AG04449 (cell line): Measurements from ENCODE around the gene CD9.

Source experiments
- CTCF ChIA-PET: fragments of 350-600 bp; formaldehyde crosslinking; extraction: SDS; loops from one replicate; lab custom pipeline; 2021; ENCODE audit warnings: antibody characterized with exemption; lab: Yijun Ruan, JAX
- POLR2A ChIA-PET: fragments of 400-600, 350-600 bp; formaldehyde crosslinking; extraction: SDS; loops from one replicate; lab custom pipeline; 2020; ENCODE audit warnings: antibody characterized with exemption, inconsistent platforms; lab: Yijun Ruan, JAX
- DNase-seq: peaks from one replicate; pipeline ENCODE4 v3.0.0-alpha.2; 2010; ENCODE audit warnings: low read depth, low spot score
- H3K4me3 ChIP-seq: 2 replicates; pipeline ENCODE4 v1.5.1; 2011; ENCODE audit warnings: low read depth, mild to moderate bottlenecking, control low read depth, low read length
- TF ChIP-seq, protein P1 (sequence below): IDR thresholded peaks from one replicate; pipeline ENCODE4 v1.5.1; 2011; ENCODE audit warnings: mild to moderate bottlenecking, moderate library complexity, low read length, control low read depth, inconsistent platforms; ENCODE audit not compliant: insufficient read depth; ENCODE audit errors: missing control alignments

Gene CD9

DNA sequence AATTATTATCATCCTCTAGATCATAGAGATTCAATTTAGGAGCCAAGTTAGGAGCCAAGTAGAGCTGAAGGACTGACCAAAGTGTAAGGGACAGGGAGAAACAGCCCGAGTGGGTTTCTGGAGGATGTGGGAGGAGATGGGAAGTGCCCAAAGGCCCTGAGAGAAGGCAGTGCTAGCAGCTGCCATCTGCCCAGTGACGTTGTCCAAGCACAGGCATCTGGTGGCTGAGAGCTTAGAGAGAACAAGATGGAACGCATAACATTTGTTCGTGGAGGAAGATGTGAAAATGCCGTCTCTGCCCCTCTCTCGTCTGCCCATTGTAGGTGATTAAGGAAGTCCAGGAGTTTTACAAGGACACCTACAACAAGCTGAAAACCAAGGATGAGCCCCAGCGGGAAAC lies 34.7 kb downstream of the CD9 start:
- TF ChIP-seq, protein P1, sequence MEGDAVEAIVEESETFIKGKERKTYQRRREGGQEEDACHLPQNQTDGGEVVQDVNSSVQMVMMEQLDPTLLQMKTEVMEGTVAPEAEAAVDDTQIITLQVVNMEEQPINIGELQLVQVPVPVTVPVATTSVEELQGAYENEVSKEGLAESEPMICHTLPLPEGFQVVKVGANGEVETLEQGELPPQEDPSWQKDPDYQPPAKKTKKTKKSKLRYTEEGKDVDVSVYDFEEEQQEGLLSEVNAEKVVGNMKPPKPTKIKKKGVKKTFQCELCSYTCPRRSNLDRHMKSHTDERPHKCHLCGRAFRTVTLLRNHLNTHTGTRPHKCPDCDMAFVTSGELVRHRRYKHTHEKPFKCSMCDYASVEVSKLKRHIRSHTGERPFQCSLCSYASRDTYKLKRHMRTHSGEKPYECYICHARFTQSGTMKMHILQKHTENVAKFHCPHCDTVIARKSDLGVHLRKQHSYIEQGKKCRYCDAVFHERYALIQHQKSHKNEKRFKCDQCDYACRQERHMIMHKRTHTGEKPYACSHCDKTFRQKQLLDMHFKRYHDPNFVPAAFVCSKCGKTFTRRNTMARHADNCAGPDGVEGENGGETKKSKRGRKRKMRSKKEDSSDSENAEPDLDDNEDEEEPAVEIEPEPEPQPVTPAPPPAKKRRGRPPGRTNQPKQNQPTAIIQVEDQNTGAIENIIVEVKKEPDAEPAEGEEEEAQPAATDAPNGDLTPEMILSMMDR = no peak
- ChIA-PET POLR2A (no interaction called here), CTCF (interaction anchor here (0.9 to 1.6 kb wide), 5 partner anchors 10 to 194 kb away, joined by 3 to 6 read pairs (median 3); no protein-coding TSS in a partner anchor)
- DNase-seq = no peak
- no peak overlapping the region for H3K4me3 ChIP-seq

DNA sequence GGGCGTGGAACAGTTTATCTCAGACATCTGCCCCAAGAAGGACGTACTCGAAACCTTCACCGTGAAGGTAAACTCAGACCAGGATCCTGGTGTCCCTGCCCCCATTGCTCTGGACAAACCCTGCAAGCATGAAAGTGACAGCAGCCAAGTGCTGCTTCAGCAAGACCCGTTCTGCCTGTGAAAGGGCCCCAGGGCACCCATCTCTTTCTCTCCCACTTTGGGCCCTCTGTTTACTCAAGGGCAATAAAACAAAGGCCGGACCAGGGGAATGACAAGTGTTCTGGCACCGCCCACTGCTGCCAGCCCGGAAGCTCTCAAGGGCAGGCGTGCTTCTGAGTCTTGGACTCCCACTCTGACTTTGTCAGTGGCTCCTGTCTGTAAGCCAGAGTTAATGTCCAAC lies 35.3 kb downstream of the CD9 start:
- no peak for DNase-seq
- ChIA-PET CTCF (interaction anchor here (0.9 to 1.6 kb wide), 4 partner anchors 11 to 194 kb away, joined by 3 to 6 read pairs (median 3); no protein-coding TSS in a partner anchor), POLR2A (no interaction called here)
- TF ChIP-seq, protein P1 = no peak
- H3K4me3 ChIP-seq = no peak overlapping the region

DNA sequence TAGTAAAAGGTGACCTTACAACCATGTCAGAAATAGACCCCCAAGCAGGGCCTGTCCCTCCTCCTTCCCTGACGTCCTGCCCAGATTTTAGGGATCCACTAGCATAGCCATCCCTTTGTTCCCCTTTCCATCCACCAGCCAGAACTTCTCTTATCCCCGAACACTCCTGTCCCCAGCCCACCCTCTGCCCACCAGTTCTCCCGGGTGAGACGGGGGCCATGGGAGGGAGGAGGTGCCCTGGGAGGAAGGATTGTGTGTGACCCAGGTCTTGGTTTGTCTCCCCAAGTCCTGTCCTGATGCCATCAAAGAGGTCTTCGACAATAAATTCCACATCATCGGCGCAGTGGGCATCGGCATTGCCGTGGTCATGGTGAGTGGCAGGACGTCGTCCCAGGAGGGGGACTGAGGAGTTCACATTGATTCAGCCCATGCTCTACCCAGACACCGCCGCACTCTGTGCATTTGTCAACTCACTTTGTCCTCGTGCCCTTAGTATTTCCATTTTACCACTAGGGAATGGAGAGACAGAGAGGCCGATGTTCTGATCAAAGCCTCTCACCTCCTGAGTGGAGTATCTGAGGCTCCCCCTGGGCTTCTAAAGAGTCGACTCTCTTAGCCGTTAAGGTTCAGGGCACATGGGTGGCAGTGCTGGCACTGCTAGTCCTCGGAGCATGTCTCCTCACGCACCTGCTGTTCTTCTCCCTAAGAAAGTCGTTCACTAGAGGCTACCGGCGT lies 35.9 kb downstream of the CD9 start:
- TF ChIP-seq, protein P1 = no peak
- POLR2A ChIA-PET = no interaction called here
- no peak for DNase-seq
- H3K4me3 ChIP-seq = no peak overlapping the region
- CTCF ChIA-PET = interaction anchor here (1.1 kb wide), 1 partner anchor 195 kb away, joined by 3 read pairs; no protein-coding TSS in a partner anchor

DNA sequence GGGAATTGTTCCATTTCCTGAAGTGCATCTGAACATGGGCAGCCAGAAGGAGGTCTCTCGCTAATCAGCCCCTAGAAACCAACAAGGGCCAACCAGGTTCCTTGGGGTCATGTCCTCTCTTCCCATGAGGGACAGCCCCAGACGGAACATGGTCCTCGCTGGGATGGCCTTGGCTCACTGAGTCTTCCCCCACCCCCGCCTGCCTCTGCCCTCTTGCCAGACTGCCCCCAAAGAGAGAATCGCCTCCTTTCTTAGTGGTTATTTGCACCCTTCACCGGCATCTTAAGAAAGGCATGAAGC lies 36.4 kb downstream of the CD9 start:
- ChIA-PET POLR2A (no interaction called here), CTCF (no interaction called here)
- TF ChIP-seq, protein P1 = no peak
- no peak overlapping the region for H3K4me3 ChIP-seq
- DNase-seq = no peak

DNA sequence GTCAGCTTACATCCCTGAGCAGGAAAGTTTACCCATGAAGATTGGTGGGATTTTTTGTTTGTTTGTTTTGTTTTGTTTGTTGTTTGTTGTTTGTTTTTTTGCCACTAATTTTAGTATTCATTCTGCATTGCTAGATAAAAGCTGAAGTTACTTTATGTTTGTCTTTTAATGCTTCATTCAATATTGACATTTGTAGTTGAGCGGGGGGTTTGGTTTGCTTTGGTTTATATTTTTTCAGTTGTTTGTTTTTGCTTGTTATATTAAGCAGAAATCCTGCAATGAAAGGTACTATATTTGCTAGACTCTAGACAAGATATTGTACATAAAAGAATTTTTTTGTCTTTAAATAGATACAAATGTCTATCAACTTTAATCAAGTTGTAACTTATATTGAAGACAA lies 37.6 kb downstream of the CD9 start:
- ChIA-PET POLR2A (no interaction called here), CTCF (interaction anchor here (0.8 to 1.8 kb wide), 2 partner anchors 41 to 42 kb away, joined by 5 to 6 read pairs; no protein-coding TSS in a partner anchor)
- DNase-seq = no peak
- H3K4me3 ChIP-seq = no peak overlapping the region
- TF ChIP-seq, protein P1 = no peak

DNA sequence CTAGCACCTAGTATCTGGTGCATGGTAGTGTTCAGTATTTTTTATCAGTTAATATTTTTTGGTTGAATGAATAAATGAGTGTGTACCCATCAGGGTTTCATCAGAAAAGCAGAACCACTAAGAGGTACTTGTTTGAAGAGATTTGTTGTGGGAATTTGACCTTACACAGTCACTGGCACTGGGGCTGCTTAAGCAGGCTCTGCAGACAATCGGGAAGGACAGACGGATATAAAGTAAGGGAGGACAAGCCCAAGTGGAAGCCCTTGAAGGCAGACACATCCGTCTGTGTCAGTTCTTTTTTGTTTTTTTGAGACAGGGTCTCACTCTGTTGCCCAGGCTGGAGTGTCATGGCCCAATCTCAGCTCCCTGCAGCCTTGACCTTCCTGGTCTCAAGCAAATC lies 38.7 kb downstream of the CD9 start:
- POLR2A ChIA-PET = no interaction called here
- no peak for DNase-seq
- no peak overlapping the region for H3K4me3 ChIP-seq
- TF ChIP-seq, protein P1 = no peak
- CTCF ChIA-PET = no interaction called here
